22Rv1 (cell line): ENCODE results near the gene FAM3A.

Source experiments
- H3K27ac ChIP-seq: fragments of 450-650 bp; 2 replicates; pipeline ENCODE4 v1.5.1; 2017
- CTCF ChIP-seq: fragments of 450-650 bp; IDR thresholded peaks from 2 replicates; pipeline ENCODE4 v1.5.1; 2017; ENCODE audit warnings: mild to moderate bottlenecking
- ZFX ChIP-seq: fragments of 450-650 bp; IDR thresholded peaks from 2 replicates; pipeline ENCODE4 v1.6.1; 2017; ENCODE audit warnings: antibody characterized with exemption, borderline replicate concordance

The FAM3A gene

GRCh38 chrX:154464806-154465365 is 51.1 kb downstream of the FAM3A start:
- H3K27ac ChIP-seq: no peak overlapping the region
- TF ChIP-seq ZFX (no peak), CTCF (no peak)

DNA sequence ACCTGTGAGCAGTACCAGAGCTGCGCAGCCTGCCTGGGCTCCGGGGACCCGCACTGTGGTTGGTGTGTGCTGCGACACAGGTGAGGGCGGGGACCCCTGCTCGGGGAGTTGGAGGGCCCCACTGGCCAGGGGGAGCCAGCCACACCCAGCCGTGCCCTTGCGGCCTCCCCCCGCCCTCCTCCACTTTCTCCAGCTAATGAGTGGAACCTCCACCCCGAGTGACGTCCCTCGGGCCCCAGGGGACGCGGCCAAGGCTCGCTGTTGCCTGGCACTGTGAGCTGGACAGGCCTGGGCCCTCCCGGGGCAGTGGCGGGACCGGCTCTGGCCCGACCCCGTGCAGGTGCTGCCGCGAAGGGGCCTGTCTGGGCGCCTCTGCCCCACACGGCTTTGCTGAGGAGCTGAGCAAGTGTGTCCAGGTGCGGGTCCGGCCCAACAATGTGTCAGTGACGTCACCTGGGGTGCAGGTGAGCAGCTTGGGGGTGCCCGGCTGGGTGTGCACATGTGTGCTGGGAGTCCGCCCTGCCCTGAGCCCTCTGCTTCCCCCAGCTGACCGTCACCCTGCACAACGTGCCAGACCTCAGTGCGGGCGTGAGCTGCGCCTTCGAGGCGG is 52.3 kb downstream of the FAM3A start:
- TF ChIP-seq ZFX: no peak
- TF ChIP-seq CTCF: no peak
- H3K27ac ChIP-seq: no peak overlapping the region

GRCh38 chrX:154462396-154462795 is 53.6 kb downstream of the FAM3A start:
- no peak overlapping the region for H3K27ac ChIP-seq
- no peak for TF ChIP-seq ZFX
- TF ChIP-seq CTCF: no peak

GRCh38 chrX:154460326-154460725 is 55.7 kb downstream of the FAM3A start:
- no peak for TF ChIP-seq ZFX
- no peak for TF ChIP-seq CTCF
- H3K27ac ChIP-seq: no peak overlapping the region

- no peak overlapping the region for H3K27ac ChIP-seq
- no peak for TF ChIP-seq CTCF
- no peak for TF ChIP-seq ZFX
These were observed 56.2 kb downstream of the FAM3A start for GRCh38 chrX:154459832-154460231.

- peak overlapping the region; percentile 59 for H3K27ac ChIP-seq
- no peak for TF ChIP-seq CTCF
- TF ChIP-seq ZFX: no peak
These were observed 56.9 kb downstream of the FAM3A start for GRCh38 chrX:154458954-154459778.

DNA sequence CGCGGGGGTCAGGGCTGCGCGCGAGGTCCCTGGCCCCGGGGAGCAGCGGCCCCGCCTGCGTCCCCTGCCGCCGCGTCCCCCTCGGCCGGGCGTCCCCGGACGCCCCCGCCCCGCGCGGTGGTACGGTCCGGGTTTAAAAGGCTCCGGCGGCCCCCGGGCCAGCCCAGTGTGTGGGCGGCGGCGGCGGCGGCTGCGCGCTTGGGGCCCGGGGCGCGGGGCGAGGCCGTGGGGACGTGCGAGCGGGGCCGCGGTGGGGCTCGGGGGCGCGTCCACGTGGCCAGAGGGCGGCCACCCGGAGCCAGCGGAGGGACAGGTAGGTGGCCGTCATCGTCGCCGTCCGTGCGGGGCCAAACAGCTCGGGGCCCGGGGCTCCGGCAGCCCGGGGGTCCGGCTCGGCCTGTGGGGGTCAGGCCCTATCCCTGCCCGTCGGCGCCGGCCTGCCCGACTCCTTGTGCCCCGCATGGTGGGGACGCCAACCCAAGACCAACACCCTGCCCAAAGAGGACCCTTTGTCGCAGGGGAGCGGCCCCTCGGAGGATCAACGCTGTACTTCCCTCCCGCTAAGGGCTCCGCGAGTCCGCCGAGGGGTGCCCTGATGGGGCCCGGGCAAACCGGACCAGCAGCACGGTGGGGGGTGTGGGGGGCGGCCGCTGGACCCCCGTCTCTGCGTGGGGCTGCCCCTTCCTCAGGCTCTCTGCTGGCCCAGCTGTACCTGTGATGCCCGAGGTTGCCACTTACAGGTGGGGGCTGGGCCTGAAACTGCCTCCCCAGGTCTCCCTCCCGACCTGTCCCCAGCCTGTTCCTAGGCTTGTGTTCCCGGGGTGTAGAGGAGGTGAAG is 57.7 kb downstream of the FAM3A start, which contains the start of gene PLXNA3:
Gene PLXNA3, plus strand, starts transcription at position 166 of the 838 bp plus-strand sequence. CDS start 1,903 bp downstream, outside the sequence.
- no peak for TF ChIP-seq ZFX
- TF ChIP-seq CTCF: no peak
- peak within 1 kb of the TSS; percentile 59 for H3K27ac ChIP-seq
